ENCODE results near the gene RBM43. TPM values are rescaled to one million over a fixed set of nuclear protein-coding genes. Genes with fewer than 3 reads are reported as not detected.
"Not testable (repeated sequence)": the region's sequence is repeated elsewhere in the genome, so short reads cannot be mapped to it uniquely, and the experiment has no call there.

The RBM43 gene
- 1.3 and 3.2 TPM in 2 replicates for total RNA-seq (2014; rRNA removed; shearing (Covaris generic))

GRCh38 chr2:151261231-151261976 is at the start of gene RBM43:
TSS of gene RBM43 (minus strand) at chr2:151261863. CDS start at chr2:151261727, 136 bp downstream.
- DNase-seq (ENCODE audit: low read depth): peak; percentile 92

GRCh38 chr2:151310313-151310712 is 48.6 kb upstream of the RBM43 start:
- not testable (repeated sequence) for DNase-seq (ENCODE audit: low read depth)

GRCh38 chr2:151306621-151307020 is 45.0 kb upstream of the RBM43 start:
- DNase-seq (ENCODE audit: low read depth): peak; percentile 78

DNA sequence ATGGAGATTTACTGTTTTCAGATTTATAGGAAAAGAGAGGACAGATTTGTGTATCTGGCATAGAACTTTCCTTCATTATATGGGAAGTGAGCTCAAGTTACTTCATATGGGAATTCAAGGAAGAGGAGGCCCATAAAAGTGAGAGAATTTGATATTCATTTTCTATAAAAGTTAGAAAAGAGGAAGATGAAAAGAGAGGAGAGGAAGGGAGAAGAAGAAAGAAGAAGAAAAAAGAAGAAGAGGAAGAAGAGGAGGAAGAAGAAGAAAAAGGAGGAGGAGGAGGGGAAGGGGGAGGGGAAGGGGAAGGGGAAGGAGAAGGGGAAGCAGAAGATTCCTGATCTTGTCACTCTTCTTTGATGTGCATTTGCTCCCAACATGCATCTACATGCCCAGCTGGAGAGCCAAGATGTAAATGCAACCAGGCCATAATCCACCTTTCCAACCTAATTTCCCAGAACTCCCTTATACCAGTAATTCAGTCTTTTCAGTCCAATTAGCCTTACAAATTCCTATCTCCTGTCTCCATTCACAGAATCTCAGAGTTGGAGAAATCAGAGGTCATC is 43.5 kb upstream of the RBM43 start:
- DNase-seq (ENCODE audit: low read depth): no peak

DNA sequence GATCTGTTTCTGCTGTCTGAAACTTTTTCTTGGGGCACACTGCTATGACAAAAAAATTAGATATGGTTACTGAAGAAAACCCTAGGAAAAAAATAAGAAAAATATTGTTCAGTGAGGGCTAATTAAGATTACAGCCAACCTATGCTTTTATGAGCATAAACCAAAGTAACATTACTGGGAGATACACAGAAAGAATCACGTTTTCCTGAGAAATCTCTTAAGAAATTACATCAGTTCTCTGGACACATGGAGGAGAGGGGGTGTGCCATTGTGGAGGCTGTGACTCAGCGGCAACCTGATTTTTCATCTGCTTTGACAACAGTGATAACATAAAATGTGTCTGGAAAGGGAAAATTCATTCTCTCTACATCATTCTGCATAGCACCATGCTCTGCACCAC is 41.2 kb upstream of the RBM43 start:
- peak; percentile 59 for DNase-seq (ENCODE audit: low read depth)

DNA sequence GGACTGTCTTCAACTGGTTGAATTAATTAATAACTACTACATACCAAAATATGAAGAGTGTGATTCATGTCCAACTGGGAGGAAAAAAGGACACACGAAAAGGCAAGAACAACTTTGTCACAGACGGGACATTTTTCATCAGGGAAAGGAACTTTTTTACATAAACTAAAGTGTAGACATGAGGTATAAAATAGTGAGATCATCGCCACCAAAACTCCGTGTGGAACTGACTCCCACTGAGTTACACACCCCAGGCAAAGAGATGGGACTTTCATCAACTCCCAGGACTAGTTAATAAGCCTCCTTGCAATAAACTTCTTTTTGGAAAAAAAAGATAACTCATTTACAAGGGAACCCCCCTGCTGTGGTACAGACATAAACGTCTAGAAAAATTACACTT is 40.7 kb upstream of the RBM43 start:
- no peak for DNase-seq (ENCODE audit: low read depth)

DNA sequence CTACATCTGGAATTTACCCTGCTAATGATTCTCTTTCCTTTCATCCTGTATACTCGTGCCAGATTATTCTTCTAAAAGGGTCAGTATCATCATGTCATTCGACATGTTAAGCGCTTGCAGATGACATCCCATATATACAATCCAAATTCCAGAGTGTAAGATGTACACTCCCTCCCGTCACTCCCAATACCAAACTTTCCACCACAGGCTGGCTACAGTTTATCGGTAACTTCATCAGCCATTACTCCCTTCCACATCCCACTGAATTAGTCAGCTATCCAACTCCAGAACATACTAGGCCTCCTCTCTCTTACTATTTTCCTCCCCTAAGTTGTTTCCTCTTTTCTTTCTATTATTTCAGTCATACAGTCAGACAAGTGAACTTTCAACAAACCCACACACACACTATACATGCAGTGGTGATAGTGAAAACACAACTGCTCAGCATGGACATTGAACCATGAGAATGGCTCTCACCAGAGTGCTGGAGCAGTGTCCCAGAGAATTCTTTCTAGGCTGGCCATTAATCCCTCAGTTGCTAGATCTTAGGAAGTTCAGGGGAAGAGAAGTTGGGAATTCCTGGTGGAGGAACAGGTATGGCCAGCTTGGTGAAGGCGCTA is 38.4 kb upstream of the RBM43 start:
- no peak for DNase-seq (ENCODE audit: low read depth)

- peak; percentile 25 for DNase-seq (ENCODE audit: low read depth)
Observed at GRCh38 chr2:151297882-151298281, 36.2 kb upstream of the RBM43 start.

DNA sequence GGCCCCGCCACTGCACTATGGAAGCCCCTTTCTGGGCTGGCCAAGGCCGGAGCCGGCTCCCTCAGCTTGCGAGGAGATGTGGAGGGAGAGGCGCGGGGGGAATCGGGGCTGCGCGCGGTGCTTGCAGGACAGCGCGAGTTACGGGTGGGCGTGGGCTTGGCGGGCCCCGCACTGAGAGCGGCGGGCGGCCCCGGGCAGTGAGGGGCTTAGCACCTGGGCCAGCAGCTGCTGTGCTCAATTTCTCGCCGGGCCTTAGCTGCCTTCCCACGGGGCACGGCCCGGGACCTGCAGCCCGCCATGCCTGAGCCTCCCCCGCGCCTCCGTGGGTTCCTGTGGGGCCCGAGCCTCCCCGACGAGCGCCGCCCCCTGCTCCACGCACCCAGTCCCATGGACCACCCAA is 34.3 kb upstream of the RBM43 start:
- not testable (repeated sequence) for DNase-seq (ENCODE audit: low read depth)

GRCh38 chr2:151292546-151292945 is 30.9 kb upstream of the RBM43 start:
- DNase-seq (ENCODE audit: low read depth): no peak

DNA sequence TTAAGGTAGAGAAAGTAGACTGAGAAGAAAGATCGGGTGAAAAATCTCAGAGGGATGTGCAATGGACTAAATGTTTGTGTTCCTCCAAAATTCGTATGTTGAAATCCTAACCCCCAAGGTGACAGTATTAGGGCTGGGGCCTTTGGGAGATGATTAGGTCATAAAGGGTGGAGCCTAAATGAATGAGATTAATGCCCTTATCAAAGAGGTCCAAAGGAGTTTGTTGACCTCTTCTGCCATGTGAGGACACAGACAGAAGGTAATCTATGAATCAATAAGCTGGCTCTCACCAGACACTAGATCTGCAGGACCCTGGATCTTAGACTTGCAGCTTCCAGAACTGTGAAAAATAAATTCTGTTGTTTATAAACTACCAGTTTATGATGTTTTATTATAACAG is 30.5 kb upstream of the RBM43 start:
- DNase-seq (ENCODE audit: low read depth): no peak

- no peak for DNase-seq (ENCODE audit: low read depth)
Observed at GRCh38 chr2:151291224-151291623, 29.6 kb upstream of the RBM43 start.

DNA sequence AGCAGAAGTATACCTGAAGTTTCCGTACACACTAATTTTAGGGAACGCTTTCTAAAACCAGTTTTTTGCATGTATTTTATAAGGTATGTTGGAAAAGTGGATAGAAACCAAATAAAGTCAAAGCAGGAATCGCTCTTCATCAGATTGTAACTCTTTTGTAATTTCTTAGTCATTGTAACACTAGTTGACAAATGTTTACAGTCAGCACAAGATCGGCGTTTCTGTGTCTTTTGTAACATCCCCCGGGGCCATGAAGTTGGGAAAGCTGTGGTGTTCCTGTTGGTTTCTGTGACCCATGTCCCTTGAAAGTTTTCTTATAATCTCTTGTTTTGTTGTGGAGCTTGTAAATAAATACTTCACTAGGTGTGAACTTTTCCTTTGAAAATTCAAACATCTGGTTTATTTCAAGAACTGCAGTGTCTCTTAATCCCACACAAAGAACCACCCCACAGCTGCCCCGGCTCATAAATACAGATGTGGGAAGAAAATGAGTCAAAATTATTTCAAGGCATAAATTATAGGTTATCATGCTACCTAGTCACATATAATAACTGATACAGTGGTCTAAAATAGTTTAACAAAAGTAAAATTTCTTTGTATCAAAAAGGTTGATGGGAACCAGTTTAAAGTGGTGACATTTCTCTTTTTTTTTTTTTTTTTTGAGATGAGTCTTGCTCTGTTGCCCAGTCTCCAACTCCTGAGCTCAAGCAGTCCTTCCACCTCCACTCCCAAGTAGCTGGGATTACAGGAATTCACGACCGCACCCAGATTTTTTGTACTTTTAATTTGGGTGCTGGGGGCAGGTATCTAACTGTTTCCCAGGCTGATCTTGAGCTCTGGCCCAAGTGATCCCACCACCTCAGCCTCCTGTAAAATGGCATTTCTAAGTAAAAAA is 28.6 kb upstream of the RBM43 start:
- peak; percentile 80 for DNase-seq (ENCODE audit: low read depth)

GRCh38 chr2:151287513-151288250 is 26.0 kb upstream of the RBM43 start:
- no peak for DNase-seq (ENCODE audit: low read depth)

DNA sequence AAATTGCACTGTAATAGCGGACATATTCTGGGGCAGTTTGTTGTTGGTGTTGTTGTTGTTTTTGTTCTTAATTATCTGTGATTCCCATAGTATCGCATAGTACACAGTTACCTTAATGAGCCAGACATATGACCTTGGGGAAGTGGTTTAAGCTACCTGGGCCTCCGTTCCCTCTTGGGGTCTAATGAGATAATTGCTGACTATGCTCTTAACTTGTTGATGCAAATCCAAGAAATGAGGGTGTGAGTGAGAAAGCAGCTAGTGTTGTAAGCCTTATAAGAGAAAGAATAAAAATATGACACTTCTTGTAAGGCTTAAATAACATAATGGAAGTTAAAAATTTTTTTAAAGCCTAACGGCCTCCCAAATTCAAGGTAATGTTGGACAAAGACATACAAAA is 20.7 kb upstream of the RBM43 start:
- DNase-seq (ENCODE audit: low read depth): no peak

DNA sequence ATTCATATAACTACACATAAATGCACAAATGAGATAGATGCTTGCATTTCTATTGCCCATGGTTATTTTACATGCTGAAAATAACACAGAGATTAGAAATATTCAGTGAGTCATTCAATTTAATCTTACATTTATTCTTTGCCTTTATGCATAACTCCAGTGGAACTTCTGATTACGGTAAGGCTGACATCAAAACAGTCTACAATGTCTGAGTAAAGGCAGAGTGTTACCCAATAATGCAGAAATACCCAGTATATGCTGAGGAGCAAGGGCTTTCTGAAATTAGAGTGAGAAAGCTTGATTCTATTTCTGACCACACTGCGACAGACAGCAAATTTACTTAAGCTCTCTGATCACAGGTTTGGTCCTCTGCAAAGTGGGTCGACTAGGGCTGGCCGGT is 18.6 kb upstream of the RBM43 start:
- DNase-seq (ENCODE audit: low read depth): no peak

DNA sequence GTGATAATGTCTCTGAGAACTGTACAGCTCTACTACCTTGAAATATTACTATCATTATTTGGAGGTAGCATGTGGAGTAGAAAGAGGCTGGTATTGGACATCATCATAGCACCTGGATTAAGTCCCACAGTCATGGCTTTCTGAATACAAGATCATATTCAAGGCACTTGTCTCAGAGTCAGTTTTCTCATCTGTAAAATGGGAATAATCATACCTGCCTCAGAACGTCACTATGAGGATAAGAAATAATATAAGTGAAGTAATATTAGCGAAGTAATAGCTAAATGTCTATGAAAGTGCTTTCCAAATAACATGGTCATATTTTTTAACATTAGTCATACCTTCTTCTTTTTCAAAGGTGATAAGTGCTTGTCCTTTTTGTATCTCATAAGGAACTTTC is 16.8 kb upstream of the RBM43 start:
- no peak for DNase-seq (ENCODE audit: low read depth)

DNA sequence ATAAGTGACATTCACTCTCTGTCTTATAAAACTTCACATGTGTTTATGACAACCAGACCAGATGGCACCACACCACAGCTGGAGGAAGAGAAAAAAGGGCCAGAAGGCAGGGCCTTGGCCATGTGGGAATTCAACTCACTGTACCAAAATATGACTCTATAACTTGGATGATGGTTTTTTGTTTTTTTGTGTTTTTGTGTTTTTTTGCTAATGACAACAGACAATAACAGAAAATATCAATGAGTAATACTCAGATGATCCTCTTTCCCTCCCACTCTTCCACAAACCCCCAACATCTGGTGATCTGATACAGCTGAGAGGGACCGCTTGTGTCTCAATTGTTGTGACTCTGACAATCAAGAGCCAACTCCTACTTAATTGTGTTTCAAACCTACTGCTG is 15.4 kb upstream of the RBM43 start:
- no peak for DNase-seq (ENCODE audit: low read depth)

DNA sequence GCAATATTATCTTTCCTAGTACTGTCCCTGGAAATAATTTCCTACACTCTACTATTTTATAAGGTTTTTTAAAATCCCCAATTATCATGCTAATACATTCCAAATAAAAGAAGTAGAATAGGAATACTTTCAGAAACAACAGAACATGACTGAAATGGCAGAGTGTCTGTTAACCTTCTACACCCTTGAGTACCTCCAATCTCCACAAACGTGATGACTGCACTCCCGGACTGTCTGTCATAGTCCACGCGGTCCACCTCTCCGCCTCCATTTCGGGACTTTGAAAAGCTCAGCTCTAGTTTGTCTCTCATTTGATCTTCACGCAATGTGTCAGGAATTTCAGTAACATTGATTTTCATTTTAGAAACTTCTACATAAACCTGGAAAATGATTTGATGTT is 13.6 kb upstream of the RBM43 start:
- DNase-seq (ENCODE audit: low read depth): no peak

- DNase-seq (ENCODE audit: low read depth): no peak
Observed at GRCh38 chr2:151271824-151272223, 10.2 kb upstream of the RBM43 start.

DNA sequence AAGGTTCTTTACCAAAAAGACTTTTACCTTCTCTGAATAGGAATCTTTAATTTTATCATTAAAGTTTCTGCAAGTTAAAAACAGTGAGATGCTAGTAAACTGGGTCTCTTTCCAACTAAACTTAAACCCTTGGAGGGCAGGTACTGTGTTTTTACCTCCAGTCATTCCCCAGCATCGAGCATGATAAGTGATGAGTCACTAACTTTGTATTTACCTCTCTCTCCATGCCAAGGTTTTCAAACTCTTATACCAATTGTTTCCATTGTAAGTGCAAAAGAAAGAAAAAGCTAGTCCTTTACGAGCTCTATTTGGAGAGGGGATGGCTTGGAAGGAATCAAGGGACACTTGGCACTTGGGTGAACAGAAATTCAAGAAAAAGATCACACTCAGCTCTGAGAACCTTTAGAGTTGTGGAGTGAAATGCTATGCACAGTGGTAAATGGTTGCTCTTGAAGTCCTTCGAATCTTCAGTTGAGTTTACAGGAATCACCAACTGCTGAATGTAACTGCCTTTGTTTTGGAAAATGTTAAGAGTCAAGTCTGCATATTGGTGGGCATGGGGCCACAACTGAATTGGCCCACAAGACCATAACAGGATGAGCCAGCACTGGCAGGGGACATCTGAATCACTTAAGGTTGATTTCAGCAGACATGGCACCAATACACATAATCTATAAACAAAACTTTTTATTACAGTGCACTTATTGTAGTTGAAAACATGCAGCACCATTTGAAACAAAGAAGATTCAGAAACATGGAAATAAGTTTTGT is 8.3 kb upstream of the RBM43 start:
- peak; percentile 62 for DNase-seq (ENCODE audit: low read depth)
